OCI-LY7 (cell line): ENCODE data around the gene CXCR6.

ENCODE experiments used
- CTCF ChIP-seq: fragments of 200-600 bp; sonication (generic); conservative IDR thresholded peaks from 2 replicates; pipeline ENCODE4 v1.5.1; 2014; ENCODE audit warnings: mild to moderate bottlenecking, antibody characterized with exemption, low read length, moderate library complexity, mixed read lengths
- EZH2phosphoT487 ChIP-seq: fragments of 200-600 bp; sonication (generic); IDR thresholded peaks from 2 replicates; pipeline ENCODE4 v1.6.1; 2018; ENCODE audit warnings: low read depth, borderline replicate concordance, mild to moderate bottlenecking, mixed run types, antibody characterized with exemption, low read length, moderate library complexity, mixed read lengths

- TF ChIP-seq CTCF: no peak
- no peak for TF ChIP-seq EZH2phosphoT487
Measured at GRCh38 chr3:45994419-45995235, 51.4 kb downstream of the CXCR6 start.
